Astrocyte (in vitro differentiated cells and primary cell): ENCODE results near the gene PARG.

ENCODE experiments used
- CTCF ChIP-seq: IDR thresholded peaks from 2 replicates; pipeline ENCODE4 v1.5.1; 2011; ENCODE audit warnings: low read depth, mild to moderate bottlenecking, inconsistent platforms, low read length, moderate library complexity; ENCODE audit not compliant: insufficient read depth
- EZH2 ChIP-seq: IDR thresholded peaks from 2 replicates; pipeline ENCODE4 v1.6.1; 2012; ENCODE audit warnings: mild to moderate bottlenecking, low read length, inconsistent platforms; ENCODE audit not compliant: insufficient read depth

- no peak for TF ChIP-seq CTCF
- no peak for TF ChIP-seq EZH2
Measured at GRCh38 chr10:49778197-49778596, 163.6 kb downstream of the PARG start.
